Stimulated activated CD8-positive, alpha-beta memory T cell treated with anti-CD3 and anti-CD28 coated beads, Interleukin-15, amount 100 ng/mL, for 48 hours (primary cell): ENCODE measurements around the gene ZSCAN32.

ENCODE experiments used
- DNase-seq, 2 donors: peaks; one replicate each; pipeline ENCODE4 v3.0.0-alpha.2; 2020; ENCODE audit warnings: low read depth in 2 of 2

ZSCAN32 gene

DNA sequence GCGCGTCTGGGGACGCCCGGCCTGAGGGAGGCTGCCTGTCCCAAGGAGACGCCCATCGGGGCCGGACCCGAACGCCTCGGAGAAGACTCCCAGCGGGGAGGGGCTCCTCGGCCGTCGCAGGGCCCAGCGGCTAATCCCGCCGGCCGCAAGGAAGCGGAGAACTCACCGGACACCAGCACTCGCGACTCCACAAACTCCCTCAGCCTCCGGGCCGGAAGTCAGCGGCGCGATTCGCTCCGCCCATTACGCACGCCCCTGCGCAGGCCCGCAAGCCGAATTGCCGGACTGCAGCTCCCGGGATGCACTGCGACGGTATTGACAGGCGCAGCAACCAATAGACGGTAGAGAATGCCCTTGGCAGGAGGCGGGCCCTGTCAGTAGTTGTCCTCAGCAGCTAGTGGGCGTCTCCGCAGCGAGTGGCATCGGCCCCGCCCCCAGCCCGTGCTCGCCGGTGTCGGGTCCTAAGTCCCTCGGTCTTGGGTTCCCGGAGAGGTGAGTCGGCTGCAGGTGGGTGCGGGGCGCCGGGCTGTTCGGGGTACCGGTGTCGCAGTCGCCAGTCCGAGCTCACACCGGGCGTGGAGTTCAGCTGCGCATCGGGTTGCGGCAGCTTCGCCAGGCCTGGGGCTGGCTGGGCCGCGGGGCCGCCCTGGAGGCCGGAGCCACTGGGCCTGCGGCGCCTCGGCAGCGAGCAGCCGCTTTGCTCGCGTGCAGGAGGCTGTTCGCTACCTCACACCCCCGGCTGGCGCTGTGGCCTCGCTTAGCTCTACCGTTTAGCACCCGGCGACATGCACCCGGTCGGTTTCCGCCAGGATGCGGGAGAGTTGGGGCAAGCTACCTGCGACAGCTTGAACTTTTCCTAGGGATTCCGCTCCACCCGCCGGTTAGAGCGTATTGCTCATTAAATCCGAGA, at the start of gene ZSCAN32, which contains the start of gene ZNF174:
Gene ZSCAN32, minus strand, starts transcription at position 226 of the 910 bp plus-strand sequence. CDS start 3,447 bp downstream, outside the sequence.
Gene ZNF174, plus strand, starts transcription at position 437 of the 910 bp plus-strand sequence. CDS start 790 bp downstream, outside the sequence.
- peak; percentile 99 for DNase-seq

- DNase-seq, result peak in 1 of 2 donors; percentile 34
Measured at GRCh38 chr16:3444032-3444388, 43.2 kb upstream of the ZSCAN32 start.

DNA sequence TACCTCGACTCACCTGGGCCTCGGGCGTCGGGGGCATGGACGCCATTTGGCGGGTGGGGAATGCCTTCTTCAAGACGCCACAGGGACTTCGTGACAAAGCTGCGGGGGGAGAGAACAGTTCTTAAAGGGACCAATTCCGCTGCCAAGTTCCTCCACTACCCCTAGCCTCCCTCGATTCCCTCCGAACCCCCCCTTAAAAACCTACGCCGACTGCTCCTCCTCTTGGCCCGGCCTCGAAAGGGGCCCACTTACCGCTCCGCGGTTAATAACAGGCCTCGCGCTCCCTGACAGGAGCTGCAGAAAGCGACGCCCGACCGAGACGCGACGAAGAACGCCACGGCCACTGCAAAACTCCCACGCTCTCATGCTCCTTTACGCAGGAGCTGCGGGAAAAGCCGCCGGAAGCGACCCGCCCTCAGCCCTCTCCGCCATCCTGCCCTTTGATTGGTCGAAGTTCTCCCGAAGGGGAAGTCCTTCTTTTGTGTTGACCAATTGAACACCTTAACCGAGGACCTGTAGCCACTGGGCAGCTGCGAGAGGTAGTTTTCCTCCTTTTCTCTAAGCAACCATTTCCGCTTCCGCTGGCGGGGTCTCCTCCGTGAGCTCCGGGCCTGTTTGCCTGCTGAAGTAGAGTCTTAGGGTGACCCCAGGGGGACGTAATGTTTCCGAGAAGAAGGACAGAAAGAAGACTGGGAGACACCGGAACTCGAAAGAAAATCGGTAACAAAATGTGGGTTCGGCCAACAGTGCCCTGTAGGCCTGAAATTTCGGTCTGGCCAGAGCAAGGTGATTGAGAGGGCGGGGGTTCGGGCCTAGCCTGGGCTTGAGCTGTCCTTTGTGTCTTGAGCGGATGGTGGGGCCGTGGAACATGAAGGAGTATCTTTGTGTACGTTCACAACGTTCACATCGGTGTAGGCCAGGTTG, 42.6 kb upstream of the ZSCAN32 start, which contains the start of the genes NAA60 and ZNF597:
Gene NAA60, plus strand, starts transcription at position 573 of the 924 bp plus-strand sequence. CDS start 32,548 bp downstream, outside the sequence.
Gene ZNF597, minus strand, starts transcription at position 397 of the 924 bp plus-strand sequence. Its CDS starts 351 bp downstream, at position 46.
- DNase-seq, result peak; percentile 69 to 79

DNA sequence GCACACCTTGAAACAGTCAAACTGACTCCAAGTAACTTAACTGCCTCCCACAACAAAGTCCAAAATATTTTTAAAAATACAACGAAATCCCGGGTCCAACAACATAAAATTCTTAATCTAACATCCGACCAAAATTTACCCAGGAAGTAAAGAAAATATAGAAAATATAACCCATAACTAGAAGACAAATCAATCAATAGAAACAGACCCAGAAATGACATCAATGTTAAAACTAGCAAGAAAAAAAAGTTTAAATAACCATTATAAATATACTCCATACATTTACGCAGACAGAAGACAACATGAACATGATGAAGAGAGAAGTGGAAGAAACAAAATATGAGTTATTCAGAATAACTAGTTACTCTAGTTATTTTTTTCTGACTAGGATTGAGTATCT, 38.8 kb upstream of the ZSCAN32 start:
- no peak for DNase-seq

DNA sequence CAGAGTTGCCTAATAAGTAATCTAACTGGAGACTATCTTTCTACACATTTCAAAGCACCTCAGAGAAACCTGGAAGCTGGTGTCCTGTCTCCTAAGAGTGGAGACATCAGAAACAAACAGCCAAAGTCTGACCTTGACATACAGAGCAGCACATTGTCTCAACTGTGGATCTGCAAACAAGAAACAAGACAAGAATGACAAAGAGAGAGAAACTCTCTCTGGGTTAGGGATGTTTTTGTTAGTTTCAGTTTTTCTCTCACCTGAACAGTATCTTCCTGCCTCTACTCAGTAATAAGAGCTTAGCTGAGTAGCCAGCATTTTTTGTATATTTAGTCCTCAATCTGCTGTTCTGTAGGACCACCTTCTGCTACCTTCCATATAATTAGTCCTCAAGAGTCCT, 33.6 kb upstream of the ZSCAN32 start:
- no peak for DNase-seq

DNA sequence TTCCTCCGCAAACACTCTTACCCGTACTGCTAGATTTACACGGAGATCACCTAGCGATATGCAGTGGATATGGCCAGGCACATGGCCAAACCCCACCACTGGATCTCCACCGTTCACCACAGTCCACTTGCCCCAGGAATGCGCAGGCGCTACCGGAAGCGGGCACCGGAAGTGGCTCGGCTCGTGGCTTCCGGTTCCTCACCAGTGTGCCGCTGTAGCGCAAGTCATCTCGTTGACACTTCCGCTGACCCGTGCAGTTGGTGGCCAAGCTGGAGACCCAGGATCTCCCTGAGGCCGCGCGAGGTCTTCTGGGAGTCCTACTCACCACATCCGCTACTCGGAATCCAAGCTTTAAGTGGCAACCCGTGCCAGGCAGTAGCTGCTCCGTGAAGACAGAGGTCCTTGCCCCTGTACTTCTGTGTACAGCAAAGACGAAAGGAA, 31.0 kb upstream of the ZSCAN32 start:
- DNase-seq, result peak; percentile 57 to 66

GRCh38 chr16:3413730-3414379, 13.1 kb upstream of the ZSCAN32 start:
- no peak for DNase-seq

DNA sequence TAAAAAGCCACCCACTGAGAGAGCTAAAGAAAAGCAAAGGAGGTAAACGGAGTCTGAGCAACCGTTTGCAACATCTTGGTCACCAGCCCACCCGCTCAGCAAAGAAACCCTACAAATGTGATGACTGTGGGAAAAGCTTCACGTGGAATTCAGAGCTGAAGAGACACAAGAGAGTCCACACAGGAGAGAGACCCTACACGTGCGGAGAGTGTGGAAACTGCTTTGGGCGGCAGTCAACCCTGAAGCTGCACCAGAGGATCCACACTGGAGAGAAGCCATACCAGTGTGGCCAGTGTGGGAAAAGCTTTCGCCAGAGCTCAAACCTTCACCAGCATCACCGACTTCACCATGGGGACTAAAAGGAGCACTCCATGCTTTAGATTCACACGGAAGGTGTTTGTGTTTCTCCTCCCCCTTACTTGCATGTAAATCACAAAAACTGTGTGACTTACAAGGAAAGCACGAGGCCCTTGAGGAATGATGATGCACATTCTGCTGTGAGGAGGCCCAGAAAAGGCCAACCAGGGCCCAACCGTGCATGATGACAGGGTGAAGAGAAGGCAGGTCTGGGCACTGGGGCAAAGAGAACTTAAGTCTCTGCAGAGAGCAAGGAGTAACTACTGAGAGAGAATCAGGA, 7.9 kb upstream of the ZSCAN32 start:
- DNase-seq, result no peak

- no peak for DNase-seq
Measured at GRCh38 chr16:3401719-3402397, 1.1 kb upstream of the ZSCAN32 start.

DNA sequence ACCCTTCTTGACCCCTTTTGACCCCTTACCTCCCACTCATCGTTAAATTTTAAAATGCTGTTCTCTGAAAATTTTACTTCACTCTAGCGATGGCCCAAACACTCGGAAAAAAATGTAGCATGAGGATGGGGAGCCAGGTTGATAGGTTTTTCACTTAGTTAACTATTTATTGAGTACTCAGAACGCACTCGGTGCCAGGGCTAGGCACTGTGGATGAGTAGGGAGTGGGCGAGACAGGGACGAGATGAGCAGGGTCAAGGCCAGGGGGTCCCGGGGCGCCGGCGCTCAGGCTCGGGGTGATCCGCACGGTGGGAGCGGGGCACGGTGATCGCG, 392 bp downstream of the ZSCAN32 start:
- DNase-seq, result no peak

DNA sequence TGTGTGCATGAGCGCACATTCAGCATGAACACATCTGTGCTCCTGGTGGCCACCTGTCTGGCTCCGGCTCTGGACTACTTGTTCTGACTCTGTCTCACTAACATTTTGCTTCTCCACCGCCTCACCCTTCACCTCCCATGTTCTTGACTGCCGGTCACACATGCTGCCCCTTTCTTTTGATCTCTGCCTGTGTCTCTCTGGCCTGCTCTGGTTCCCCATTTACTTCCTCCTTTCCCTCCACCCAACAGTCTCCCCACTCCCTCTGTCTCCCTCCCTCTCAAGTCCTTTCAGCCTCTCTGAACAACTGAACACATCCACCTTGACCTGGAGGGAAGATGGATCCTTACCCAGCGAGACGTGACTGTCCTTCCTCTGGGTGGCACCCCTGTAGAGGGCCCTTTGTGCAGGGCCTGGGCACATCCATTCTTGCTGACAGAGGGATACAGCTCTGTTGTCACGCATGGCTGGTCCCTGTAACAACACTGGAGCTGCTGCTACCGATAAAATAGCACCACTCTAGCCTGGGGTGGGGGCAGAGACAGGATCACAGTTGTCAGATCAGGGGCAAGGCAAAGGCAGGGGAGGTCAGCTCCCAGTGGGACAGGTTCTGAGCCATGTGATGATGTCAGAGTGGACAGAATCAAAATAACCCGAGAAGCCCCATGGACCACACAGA, 11.0 kb downstream of the ZSCAN32 start:
- no peak for DNase-seq

DNA sequence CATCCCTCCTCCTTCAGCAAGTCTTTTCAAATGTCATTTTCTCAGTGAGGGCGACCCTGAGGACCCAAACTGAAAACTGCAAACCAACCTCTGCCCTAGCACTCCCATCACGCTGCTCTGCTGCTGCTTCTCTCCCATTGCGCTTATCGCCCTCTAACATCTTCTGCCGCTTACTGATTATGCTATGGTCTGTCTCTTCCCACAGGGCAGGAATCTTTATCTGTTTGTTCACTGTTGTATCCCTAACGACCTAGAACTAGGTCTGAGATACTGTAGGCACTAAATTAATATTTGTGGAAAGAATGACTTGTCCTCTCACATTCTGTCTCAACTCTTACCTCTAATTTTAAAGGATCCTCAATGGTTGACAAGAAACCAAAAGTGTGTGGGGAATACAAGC, 12.5 kb downstream of the ZSCAN32 start:
- no peak for DNase-seq

DNA sequence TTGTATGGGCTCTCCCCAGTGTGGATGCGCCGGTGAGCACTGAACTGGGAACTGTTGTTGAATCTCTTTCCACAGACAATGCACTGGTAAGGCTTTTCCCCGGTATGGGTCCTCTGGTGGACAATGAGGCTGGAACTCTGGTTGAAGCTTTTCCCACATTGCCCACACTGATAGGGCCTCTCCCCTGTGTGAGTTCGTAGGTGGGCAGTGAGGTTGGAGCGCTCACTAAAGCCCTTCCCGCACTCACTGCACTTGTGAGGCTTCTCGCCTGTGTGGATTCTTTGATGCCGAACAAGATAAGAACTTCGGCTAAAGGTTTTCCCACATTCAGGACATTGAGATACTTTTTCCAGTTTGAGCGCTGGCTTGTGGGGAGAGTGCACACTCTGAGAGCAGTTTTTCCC, 17.8 kb downstream of the ZSCAN32 start:
- DNase-seq, result no peak

DNA sequence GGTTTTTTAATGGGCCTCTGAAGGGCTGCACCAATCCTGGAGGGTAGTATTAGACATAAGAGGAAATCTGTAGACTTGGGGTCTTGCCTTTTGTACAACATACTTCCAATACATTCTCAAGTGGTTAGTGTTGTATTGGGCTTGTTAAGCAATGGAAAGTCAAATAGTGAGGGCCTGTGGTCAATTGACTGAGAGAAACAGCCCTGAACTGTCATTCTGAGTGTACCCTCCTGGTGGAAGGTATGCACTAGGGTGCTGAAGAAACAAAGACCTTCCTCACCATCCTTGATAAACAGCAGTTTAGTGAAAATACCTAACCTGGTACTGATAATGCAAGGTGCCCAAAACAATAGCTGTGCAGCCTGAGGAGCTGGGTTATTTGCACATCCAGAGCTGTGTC, 22.9 kb downstream of the ZSCAN32 start:
- no peak for DNase-seq

- no peak for DNase-seq
Measured at GRCh38 chr16:3375680-3376079, 25.1 kb downstream of the ZSCAN32 start.

GRCh38 chr16:3369073-3369472, 31.7 kb downstream of the ZSCAN32 start:
- DNase-seq, result no peak

DNA sequence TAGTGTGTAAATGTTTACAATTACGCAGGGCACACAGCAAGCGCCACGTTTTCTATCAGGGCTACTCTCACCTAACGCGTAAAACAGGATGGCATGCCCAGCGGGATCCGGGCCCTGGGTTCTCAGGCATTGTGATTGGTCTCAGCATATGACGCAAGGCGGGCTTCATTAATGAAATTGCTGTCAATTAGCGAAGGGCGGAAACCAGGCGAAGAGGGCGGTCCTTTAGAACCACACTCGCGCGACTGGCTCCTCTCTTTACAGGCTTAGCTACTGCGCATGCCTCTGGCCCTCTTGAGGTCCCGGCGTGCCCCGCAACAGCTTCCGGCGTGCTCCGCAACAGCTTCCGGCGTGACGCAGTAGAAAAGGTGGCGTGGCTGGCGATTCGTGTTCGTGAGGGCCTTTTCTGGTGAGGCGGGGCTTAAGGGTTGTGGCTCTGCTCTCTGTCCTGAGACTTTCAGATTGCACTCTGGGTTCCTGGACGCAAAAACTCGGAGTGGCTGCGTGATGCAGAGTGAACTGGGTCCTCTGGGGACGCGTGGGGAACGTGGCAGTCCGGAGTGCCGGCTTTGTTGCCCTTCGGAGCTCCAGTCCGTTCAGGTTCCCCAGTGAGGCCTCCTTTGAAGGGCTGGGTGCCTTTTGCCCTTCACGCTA, 35.9 kb downstream of the ZSCAN32 start:
- DNase-seq, result peak; percentile 81 to 84

GRCh38 chr16:3363793-3364192, 37.0 kb downstream of the ZSCAN32 start:
- no peak for DNase-seq

DNA sequence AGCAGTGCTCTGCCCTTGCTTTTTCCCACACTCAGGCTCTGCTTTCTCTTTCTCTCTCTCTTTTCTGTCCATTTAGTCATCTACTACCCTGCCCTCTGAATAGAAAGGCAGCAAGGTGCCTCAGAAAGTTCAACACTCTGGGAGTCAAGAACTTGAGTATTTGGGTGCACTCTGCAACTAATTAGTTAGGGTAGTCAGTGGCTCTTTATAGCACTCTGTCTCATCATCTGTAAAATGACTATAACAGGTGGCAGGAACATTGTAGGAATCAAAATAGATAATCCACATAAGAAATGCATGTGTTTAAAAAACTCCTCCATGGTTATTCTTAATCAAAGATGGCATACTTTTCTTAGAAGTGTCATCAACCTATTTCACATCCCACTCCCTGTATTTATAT, 37.9 kb downstream of the ZSCAN32 start:
- no peak for DNase-seq
